OCI-LY7 (cell line): ENCODE measurements around the gene LYRM4.

ENCODE experiments used
- EZH2phosphoT487 ChIP-seq: fragments of 200-600 bp; sonication (generic); IDR thresholded peaks from 2 replicates; pipeline ENCODE4 v1.6.1; 2018; ENCODE audit warnings: low read depth, borderline replicate concordance, mild to moderate bottlenecking, mixed run types, antibody characterized with exemption, low read length, moderate library complexity, mixed read lengths
- TF ChIP-seq, protein P1 (sequence below): fragments of 200-600 bp; sonication (generic); conservative IDR thresholded peaks from 2 replicates; pipeline ENCODE4 v1.5.1; 2014; ENCODE audit warnings: mild to moderate bottlenecking, antibody characterized with exemption, low read length, moderate library complexity, mixed read lengths

DNA sequence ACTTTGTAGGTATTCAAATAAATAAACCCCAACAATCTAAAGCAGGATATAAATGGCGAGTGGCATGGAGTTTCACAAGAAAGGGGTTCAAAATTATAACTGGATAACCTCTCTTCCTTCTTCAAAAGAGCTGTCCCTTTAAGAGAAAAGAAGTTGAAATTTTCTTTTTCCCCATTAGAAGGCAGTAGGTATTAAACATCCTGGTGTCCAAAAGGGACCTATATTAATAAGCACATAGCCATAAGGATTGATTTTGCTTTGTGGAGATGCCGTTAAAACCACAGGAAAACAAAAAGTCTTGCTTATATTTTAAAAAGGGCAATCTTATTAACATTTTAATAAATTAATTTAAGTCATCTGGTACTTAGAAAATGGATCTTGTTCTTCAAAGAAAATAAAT is 76.5 kb downstream of the LYRM4 start:
- no peak for TF ChIP-seq EZH2phosphoT487
- TF ChIP-seq, protein P1, sequence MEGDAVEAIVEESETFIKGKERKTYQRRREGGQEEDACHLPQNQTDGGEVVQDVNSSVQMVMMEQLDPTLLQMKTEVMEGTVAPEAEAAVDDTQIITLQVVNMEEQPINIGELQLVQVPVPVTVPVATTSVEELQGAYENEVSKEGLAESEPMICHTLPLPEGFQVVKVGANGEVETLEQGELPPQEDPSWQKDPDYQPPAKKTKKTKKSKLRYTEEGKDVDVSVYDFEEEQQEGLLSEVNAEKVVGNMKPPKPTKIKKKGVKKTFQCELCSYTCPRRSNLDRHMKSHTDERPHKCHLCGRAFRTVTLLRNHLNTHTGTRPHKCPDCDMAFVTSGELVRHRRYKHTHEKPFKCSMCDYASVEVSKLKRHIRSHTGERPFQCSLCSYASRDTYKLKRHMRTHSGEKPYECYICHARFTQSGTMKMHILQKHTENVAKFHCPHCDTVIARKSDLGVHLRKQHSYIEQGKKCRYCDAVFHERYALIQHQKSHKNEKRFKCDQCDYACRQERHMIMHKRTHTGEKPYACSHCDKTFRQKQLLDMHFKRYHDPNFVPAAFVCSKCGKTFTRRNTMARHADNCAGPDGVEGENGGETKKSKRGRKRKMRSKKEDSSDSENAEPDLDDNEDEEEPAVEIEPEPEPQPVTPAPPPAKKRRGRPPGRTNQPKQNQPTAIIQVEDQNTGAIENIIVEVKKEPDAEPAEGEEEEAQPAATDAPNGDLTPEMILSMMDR: peak; percentile 21; the same call in 1 of the 2 replicates
